NCI-H82 (cell line): ENCODE data around the gene DCLK1.
"Not testable (repeated sequence)": the region's sequence is repeated elsewhere in the genome, so short reads cannot be mapped to it uniquely, and the experiment has no call there.

Experiments
- DNase-seq: peaks from one replicate; lab custom pipeline; 2025; lab: John Stamatoyannopoulos, UW

DCLK1 gene

DNA sequence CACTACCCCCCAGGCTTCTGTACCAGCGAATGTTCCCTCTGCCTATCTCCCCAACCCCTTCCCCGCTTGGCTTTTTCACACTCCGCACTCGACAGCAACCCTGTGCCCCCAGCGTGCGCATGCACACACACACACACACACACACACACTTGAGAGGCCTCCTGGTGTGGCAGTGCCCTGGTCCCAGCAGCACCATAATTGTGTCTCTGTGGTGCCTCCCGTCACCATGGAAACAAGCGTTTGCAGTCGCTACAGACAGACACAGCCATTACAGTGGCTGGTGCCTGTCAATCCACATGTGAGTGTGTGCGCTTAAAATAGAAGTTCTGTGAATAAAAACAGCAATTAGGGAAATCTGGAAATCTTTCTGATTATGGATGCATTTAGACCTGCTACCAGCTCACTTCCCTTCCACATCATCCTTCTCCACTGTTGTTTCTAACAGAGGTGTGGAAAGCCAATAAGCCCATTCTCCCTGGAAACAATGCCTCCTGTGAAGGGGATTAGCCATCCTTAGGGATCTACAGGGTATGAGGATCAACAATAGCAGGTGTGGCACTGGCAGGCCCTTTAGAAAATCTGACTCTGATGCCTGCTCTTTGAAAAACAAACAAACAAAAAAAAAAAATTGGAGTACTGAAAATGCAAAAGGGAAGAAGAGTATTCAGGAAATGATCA, 146.3 kb downstream of the DCLK1 start:
- DNase-seq, result peak; percentile 62

DNA sequence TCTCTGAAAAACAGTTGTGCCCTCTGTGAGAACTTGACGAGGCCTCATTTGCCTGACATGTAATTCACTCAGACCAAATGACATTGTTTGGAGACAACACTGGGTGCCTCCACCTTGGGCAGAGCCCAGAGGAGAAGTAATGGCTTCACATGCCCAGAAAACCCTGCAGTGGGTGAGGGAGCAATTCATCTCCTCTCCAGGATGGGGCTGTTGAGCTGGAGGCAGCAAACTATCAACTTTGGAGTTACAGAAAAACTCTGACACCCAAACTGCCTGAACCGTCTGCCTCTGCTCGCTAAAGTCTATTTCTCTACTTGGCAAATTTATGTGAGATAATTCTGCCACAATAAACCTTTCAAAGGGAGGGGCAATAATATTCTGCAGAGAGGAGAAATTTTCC, 146.9 kb downstream of the DCLK1 start:
- no peak for DNase-seq

DNA sequence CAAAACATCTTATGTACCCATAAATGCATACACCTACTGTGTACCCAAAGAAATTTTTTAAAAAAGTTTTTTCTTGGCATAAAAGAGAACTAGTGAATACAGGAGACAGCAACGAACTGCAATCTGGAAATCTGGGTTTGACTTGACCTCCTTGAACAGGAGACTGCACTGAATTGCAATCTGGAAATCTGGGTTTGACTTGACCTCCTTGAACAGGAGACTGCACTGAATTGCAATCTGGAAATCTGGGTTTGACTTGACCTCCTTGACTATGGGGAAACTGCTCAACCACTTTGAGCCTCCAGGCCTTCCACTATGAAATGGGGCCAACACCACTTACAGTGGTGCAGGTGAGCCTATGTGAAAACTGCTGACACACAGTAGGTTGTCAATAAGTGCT, 147.5 kb downstream of the DCLK1 start:
- DNase-seq, result not testable (repeated sequence)

DNA sequence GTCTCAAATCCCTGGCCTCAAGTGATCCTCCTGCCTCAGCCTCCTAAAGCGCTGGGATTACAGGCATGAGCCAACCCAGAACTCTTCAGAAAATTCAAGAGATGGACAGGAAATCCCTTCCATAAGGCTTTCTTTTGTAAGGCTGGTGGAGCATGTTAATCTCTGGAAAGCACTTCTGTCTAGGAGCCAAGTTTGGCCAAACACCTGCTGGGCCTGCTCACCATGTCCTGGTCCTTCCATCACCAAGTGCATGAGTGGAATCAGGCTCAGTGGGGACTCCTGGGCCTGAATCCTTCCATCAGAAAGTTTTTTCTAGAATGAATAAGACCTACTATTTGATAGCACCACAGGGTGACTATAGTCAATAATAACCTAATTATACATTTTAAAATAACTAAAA, 148.0 kb downstream of the DCLK1 start:
- DNase-seq, result no peak

DNA sequence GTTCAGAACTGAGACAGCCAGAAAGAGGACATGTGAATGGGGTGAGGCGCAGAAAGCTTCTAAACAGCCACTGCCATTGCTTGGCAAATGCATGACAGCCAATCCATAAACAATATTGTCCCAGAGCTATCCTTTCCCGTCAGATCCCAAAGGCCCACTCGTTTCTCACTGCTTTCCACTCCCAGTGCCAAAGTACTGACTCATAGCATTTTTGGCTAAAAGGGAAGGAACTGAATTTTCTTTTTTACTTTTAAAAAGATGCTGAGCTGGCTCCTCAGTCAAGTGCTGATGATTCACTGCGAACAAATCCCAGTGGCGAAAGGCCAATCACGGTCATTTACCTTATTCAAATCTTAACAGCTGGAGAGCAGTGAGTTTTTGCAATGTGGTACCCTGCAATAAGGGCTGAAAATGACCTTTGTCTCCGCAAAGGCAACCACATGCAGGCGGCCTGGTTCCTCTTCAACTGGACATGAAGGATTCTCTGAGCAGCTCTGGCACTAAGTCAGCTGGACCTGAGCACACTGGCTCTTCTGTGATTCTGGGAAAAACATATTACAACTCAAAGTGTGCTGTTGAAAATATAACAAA, 151.7 kb downstream of the DCLK1 start:
- DNase-seq, result no peak

DNA sequence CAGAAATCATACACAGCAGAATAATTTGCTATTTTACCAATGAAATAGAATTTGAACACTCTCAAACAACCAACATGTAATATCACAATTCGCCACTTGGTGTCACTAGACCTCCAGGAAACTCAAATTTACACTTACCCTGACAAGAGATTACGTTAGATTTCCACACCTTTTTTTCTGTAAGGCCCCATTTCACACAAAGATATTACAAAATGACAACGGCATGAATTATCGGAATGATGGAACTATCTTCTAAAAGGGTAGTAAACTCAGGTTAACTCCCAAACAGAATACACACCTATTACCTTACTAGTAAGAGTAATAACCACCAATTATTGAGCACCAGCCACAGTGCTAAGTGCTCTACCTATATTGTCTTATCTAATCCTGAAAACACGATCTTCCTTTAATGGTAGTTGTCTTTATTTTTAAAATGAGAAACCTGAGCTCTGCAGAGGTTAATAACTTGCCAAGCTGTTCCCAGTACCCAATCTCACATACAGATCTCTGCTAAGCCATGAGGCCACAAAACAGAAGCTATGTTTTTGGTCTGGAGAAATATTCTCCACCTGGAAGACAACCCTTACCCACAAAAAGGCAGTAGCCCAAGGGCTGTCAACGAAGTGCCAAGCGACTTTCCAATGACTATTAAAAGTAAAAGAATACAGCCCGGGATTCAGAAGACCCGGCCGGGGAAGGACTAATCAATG, 152.4 kb downstream of the DCLK1 start:
- DNase-seq, result peak; percentile 77

DNA sequence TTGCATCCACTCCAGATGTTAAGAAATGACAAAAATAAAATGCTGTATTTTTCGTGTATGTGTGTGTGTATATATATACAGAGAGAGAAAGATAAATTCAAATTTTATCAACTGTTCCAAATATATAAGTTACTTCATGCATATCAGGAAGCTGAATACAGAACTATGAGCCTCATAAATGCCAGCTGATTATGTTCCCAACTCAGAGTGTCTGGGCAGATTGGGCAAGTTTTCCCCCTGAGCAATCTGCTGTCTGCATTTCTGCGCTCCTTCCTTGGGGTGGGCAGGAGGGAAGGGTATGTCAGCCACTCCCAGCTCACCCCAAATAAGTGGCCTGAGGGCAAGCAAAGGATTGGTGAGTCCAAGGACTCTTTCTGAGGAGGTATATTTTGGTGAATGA, 154.1 kb downstream of the DCLK1 start:
- no peak for DNase-seq

DNA sequence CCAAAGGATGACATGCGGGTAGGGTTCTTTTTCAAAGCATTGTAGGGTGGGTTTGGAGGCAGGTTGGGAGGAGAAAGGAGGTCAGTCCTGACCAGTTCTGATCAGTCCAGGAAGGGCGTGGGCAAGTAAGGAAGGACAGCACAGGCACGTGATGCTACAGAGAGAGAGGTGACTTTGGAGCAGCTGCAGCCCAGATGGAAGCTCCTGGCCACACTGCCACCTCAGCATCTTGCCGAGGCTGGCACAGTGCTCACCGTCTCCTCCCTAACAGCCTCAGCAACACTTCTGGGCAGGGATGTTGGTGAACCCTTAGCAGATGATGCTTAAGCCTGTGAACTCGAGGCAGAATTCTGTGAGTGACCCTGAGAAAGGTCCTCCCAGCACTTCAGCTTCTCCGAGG, 155.1 kb downstream of the DCLK1 start:
- no peak for DNase-seq

DNA sequence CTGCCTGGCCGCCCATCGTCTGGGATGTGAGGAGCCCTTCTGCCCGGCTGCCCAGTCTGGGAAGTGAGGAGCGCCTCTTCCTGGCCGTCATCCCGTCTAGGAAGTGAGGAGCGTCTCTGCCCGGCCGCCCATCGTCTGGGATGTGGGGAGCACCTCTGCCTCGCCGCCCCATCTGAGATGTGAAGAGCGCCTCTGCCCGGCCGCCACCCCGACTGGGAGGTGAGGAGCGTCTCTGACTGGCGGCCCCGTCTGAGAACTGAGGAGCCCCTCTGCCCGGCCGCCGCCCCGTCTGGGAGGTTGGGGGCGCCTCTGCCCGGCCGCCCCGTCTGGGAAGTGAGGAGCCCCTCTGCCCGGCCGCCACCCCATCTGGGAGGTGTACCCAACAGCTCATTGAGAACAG, 164.2 kb downstream of the DCLK1 start:
- not testable (repeated sequence) for DNase-seq

DNA sequence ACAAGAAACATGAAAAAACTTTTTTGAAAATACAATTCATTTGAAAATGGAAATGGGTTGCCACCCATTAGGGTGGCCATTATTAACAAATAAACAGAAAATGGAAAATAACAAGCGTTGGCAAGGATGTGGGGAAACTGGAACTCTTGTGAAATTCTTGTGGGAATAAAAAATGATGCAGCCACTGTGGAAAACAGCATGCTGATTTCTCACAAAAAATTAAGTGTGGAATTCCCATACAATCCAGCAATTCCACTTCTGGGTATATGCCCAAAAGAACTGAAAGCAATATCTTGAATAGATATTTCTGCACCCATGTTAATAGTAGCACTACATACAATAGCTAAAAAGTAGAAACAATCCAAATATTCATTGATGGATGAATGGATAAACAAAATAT, 165.2 kb downstream of the DCLK1 start:
- no peak for DNase-seq

DNA sequence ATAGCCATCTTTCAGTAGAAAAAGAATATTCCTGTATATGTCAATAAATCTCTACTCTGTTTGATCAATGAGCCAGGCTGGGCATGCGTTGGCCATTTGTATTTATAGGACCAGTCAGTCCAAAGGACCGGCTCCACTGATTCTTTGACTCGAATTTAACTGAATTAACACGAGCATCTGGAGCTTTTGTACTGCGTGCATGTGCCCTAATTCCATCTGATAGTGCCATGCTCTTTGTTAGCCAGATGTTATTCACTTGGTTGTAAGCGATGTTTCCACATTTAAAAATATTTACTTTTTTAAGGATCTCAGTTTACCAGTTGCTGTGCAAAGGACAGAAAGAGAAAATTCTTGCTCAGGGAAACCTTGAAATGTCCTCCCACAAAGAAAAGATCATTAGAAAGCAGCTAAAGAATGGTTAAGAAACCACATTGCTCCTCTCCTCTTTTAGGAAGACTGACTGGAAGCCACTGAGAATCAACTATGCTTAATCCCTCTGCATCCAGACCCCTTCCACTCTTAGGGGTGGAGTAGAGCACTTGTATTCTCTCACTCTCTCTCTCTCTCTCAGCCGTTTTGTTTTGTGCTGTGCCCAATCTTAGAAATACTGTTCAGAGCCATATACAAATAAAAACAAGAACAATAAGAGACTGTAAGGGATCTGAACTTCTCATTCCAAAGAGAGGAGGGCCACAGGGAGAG, 165.8 kb downstream of the DCLK1 start:
- DNase-seq, result peak; percentile 18

DNA sequence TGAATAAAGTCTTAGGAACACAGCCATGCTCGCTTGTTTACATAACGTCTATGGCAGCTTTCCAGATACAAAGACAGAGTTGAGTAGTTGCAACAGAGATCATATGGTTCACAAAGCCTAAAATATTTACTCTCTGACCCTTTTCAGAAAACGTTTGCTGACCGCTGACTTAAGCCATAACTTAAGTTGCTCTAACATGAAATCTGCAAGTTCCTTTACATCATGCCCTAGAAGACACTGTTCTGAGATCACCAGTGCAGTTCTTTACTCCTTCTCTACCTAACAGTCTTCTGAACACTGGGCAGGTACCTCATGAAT, 166.4 kb downstream of the DCLK1 start:
- DNase-seq, result no peak

DNA sequence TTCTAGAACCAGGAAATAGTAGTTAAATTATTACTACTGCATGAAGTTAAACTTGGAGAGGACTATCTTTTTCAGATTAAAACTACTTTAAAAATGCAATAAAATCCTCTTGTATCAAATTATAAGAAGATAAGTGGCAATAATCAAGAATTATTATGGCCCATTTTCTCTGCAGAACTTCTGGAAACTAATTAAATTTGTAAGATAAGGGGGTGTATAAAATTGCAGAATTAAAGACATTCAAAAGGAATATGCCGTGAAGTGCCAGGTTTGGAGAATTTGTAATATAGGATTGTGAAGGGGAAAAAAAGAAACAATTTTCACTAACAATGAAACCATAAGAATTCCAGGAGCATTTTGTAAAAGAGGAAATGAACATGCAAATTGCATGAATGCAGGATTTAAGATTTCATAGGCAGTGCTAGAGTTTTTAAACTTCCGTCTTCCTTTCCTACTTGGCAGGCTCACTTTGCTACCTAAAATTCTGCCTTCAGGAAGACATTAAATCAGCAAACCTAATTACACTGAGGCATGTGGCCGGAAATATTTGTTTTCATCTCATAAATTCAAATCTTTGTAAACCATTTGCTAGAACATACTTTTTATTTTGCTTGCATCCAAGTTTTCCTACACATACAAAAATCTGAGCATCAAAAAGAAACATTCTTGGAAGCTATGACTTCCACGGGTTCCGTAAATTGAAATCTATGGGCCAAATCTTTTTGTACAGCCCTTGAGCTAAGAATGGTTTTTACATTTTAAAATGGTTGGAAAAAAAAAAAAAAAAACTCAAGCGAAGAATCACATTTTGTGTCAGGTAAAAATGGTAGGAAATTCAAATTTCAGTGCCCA, 166.9 kb downstream of the DCLK1 start:
- DNase-seq, result no peak

DNA sequence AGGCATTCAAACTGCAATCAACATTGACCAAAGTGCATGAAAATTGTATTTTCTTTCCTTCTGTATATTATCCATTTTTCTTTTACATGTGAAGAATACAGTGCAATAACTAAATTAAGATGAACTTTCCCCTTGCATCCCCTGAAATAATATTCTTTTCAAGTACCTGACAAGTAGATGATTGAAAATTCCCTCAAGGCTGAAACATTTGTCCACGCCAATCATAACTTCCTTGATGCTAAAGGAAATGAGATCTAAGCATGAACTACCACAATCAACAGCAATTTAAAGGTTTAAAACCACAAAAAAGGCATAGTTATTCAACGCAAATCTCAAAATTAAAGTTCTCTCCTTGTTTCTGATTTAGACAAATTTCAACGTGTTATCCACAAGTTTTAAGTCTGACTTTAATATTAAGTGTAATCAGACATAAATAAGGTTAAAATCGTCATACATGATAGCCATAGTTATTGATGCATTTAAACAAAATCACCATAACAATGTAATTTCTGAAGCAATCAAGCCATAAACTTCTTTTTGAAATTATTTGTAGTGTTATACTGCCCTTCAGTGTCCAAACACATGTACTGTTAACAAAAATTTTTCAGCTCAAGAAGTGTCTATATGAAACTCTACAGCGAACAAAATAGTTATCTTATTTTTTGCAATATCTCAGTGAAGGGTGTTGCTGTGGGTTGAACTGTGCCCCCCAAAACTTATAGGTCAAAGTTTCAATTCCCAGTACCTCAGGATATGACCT, 169.5 kb downstream of the DCLK1 start:
- no peak for DNase-seq

DNA sequence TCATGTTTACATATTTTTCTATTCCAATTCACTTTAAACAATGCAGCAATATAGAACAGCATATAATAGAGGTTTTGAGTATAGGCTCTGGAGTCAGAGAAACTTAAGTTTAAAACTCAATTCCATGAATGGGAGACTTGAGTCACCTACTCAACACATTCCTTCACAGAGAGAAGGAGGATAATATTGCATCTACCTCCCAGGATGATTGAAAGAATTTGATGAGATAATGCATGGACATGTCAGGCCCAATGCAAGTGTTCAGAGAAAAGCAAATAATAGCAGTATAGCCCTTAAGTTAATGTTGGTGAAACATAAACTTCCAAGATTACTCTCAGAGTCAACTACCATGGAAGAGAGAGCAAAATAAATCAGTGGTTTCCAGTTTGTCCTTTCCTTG, 170.2 kb downstream of the DCLK1 start:
- DNase-seq, result no peak

DNA sequence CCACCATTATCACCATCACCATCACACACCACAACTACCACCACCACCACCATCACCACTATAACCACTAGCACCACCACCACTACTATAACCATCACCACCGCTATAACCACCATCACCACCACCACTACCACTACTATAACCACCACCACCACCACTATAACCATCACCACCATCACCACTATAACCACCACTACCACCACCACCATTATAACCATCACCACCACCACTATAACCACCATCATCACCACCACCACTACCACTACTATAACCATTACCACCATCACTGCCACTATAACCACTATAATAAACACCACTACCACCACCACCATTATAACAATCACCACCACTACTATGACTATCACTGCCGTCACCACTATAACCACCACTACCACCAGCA, 173.2 kb downstream of the DCLK1 start:
- peak; percentile 26 for DNase-seq

DNA sequence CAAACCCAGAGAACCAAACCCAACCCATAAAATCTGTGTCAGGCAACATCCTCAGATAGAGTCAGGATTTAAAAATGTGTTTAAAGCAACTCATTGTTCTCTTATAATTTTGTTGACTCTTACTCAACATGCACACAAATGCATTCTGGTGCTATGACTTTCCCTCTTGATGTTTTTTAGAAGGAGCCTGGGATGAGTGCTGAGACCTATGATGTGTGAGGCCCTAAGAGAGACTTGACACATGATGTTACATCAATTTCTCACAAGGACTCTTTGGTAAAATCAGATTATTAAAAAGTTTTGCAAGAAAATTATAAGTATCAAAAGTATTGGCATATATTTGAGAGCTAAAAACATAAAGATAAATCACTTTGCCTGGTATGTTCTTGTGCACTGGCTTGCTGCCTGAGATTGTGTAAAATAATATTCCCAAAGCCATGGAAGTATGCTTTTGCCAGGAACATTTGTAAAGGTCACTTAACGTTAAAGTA, 173.9 kb downstream of the DCLK1 start:
- DNase-seq, result no peak

DNA sequence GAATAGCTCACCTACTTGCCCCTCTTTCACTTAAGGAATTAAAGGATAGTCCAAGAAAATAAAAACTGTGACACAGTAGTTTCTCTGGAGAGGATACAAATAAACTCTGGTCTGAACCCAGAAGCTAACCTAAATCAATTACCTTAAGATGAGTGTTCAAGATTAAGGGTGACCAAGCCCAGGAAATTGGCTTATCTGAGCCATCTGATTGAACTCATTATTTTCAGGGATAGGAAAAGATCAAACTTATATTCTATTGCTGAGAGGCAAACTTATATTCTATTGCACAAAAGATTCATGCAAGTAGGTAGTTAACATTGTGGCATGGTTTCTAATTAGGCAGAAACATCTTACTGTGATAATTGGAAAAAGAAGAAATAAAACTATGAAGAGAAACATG, 175.1 kb downstream of the DCLK1 start:
- DNase-seq, result peak; percentile 87

DNA sequence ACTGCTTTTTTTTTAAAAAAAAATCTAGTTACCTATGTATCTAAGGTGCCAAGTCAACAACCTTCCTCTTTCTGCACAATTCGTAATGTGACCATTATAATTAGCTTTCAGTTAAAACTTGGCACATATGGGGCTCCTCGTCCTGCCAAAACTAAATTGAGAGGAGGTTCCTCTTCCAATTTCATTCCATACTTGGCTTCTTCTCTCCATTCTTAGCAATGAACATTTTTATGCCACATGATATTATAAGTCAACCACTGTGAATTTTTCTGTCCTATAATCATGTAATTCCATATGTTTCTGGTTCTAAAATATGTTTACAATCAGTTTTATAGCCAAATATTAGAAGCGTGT, 177.0 kb downstream of the DCLK1 start:
- no peak for DNase-seq

DNA sequence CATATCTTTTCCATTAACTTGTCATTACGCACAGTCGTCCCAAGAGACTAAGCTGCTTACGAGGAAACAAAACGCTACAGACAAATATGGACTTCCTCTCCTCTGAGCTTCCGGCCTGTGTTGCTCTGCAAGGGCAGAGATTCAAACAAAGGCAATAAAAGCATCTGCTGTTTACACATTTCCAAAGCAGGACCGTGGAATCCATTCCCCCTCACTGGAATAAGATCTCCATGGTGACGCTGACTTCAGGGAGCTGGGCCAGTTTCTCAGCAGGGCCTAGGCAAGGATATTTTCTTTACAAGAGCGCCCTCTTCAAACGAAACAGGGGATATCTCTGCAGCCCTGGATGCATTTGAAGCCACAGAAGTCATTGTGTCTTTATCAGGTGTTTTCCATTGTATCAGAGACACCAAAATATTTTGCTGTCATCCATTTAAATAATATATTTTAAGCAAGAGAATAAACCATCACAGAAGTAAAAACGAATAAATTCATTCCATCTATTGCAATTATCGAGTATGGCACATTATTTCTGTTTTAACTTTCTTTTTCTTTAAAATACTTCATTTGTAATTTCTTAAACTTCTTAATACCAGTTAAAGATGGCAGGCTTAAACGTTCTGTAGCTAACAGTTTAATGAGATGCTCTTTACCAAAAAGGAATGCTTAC, 177.5 kb downstream of the DCLK1 start:
- peak; percentile 99 for DNase-seq

DNA sequence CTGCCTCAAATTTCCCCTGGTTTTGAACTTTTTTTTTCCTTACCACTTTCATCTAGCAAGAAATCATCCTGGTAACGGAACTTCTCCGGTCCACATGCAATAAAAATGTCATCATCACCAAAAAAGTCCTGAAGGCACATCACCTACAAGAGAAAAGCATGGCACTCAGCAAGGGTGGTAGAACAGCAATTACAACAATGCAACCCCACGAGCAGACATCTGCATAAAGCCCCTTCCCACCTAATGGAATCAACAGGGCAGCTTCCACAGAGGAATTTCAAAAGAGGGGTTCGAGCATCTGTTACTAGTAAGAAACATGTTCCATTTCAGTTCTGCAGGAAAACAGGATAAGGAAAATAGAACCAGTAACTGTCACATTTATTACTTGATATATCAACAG, 183.9 kb downstream of the DCLK1 start:
- DNase-seq, result no peak
